Brain microvascular endothelial cell (primary cell): Measurements from ENCODE around the gene MIER1.
"Not testable (repeated sequence)": the region's sequence is repeated elsewhere in the genome, so short reads cannot be mapped to it uniquely, and the experiment has no call there.

ENCODE experiments used
- DNase-seq: peaks from one replicate; pipeline ENCODE4 v3.0.0-alpha.2; 2020
- H3K27ac ChIP-seq: fragments of 250-450 bp; sonication (Bioruptor Pico); 2 replicates; pipeline ENCODE4 v1.5.1; 2020; ENCODE audit warnings: mild to moderate bottlenecking, moderate library complexity
- H3K27me3 ChIP-seq: fragments of 250-450 bp; sonication (Bioruptor Pico); replicated peaks from 2 replicates; pipeline ENCODE4 v1.5.1; 2020; ENCODE audit warnings: mild to moderate bottlenecking
- H3K36me3 ChIP-seq: fragments of 250-450 bp; sonication (Bioruptor Pico); replicated peaks from 2 replicates; pipeline ENCODE4 v1.5.1; 2020; ENCODE audit warnings: mild to moderate bottlenecking
- H3K4me3 ChIP-seq: 2 replicates; pipeline ENCODE4 v1.5.1; 2011; ENCODE audit warnings: low read depth, mild to moderate bottlenecking, control low read depth, low read length, moderate library complexity
- CTCF ChIP-seq: IDR thresholded peaks from 2 replicates; pipeline ENCODE4 v1.5.1; 2011; ENCODE audit warnings: low read depth, mild to moderate bottlenecking, moderate library complexity, low read length, control low read depth, inconsistent platforms; ENCODE audit errors: missing control alignments
- in situ Hi-C: cut with HindIII; loops from 2 replicates; pipeline ENCODE4 v1.10.0; 2017; ENCODE audit warnings: low sequenced_read_pairs, low pct_ligation_motif_present

MIER1 gene

GRCh38 chr1:66947267-66947666 is 22.5 kb downstream of the MIER1 start:
- H3K27ac ChIP-seq, result no peak overlapping the region
- no peak for DNase-seq
- H3K4me3 ChIP-seq, result no peak overlapping the region
- no peaks in the 10 kb centered on the region for H3K27me3 ChIP-seq
- in situ Hi-C loops, result no loop called here
- no peak for TF ChIP-seq CTCF
- peaks cover 10% of the 10 kb centered on the region for H3K36me3 ChIP-seq

- peak overlapping the region; percentile 64 for H3K27ac ChIP-seq
- H3K27me3 ChIP-seq, result no peaks in the 10 kb centered on the region
- H3K4me3 ChIP-seq, result no peak overlapping the region
- in situ Hi-C loops, result loop anchor here (25.0 kb wide), 1 partner anchor 189 kb away; the partner anchor contains the start of gene DYNLT5
- peaks cover 19% of the 10 kb centered on the region for H3K36me3 ChIP-seq
- DNase-seq, result peak; percentile 89
- TF ChIP-seq CTCF, result no peak
Measured at GRCh38 chr1:66951513-66951912, 26.7 kb downstream of the MIER1 start.

GRCh38 chr1:66954208-66954607 is 29.4 kb downstream of the MIER1 start:
- Histone ChIP-seq H3K27ac (peak overlapping the region; percentile 10), H3K36me3 (peaks cover 23% of the 10 kb centered on the region), H3K4me3 (no peak overlapping the region), H3K27me3 (no peaks in the 10 kb centered on the region)
- no peak for TF ChIP-seq CTCF
- DNase-seq, result no peak
- in situ Hi-C loops, result loop anchor here (25.0 kb wide), 1 partner anchor 192 kb away; the partner anchor contains the start of gene DYNLT5

- in situ Hi-C loops, result loop anchor here (25.0 kb wide), 1 partner anchor 196 kb away; the partner anchor contains the start of gene DYNLT5
- TF ChIP-seq CTCF, result no peak
- DNase-seq, result no peak
- Histone ChIP-seq H3K27me3 (no peaks in the 10 kb centered on the region), H3K27ac (no peak overlapping the region), H3K36me3 (peaks cover 41% of the 10 kb centered on the region), H3K4me3 (no peak overlapping the region)
Measured at GRCh38 chr1:66957938-66958337, 33.1 kb downstream of the MIER1 start.

- in situ Hi-C loops, result loop anchor here (25.0 kb wide), 1 partner anchor 204 kb away; the partner anchor contains the start of gene DYNLT5
- not testable (repeated sequence) for H3K27ac ChIP-seq, DNase-seq, H3K27me3 ChIP-seq, H3K4me3 ChIP-seq
- H3K36me3 ChIP-seq, result peaks cover 48% of the 10 kb centered on the region
Measured at GRCh38 chr1:66966188-66966873, 41.5 kb downstream of the MIER1 start.

- Histone ChIP-seq H3K36me3 (peaks cover 50% of the 10 kb centered on the region), H3K4me3 (no peak overlapping the region)
- no peak for TF ChIP-seq CTCF
Measured at GRCh38 chr1:66968574-66968973, 43.8 kb downstream of the MIER1 start.

More at GRCh38 chr1:66968574-66968973, 43.8 kb downstream of the MIER1 start:
- no peaks in the 10 kb centered on the region for H3K27me3 ChIP-seq
- H3K27ac ChIP-seq, result no peak overlapping the region
- in situ Hi-C loops, result loop anchor here (25.0 kb wide), 1 partner anchor 206 kb away; the partner anchor contains the start of gene DYNLT5
- DNase-seq, result no peak
